ENCODE results near the gene KHDC1. TPM values are rescaled to one million over a fixed set of nuclear protein-coding genes. Genes with fewer than 3 reads are reported as not detected.

The KHDC1 gene
- total and polyA plus RNA-seq, 12 donors: 0.25 to 2.2 (median 0.83) TPM; not detected in 1

- Histone ChIP-seq H3K36me3 (replicated peaks in 1 of 2) (no peaks in the 10 kb centered on the region), H3K27me3 (no peaks in the 10 kb centered on the region), H3K4me3 (no peak overlapping the region), H3K9me3 (replicated peaks in 1 of 3) (no peaks in the 10 kb centered on the region), H3K27ac (no peak overlapping the region), H3K4me1 (replicated peaks in 1 of 2) (no peaks in the 10 kb centered on the region)
- intact Hi-C loops (cut with DNase I): no loop called here
- 81 to 85% (median 82%) methylated on average over 6 of the region's 6 CpGs for WGBS, 4 donors
- DNase-seq: no peak
- no peak for TF ChIP-seq POLR2A (IDR thresholded peaks at IDR 0.05)
- no peak for TF ChIP-seq CTCF (IDR thresholded peaks at IDR 0.05)
Observed at GRCh38 chr6:73233048-73233447, 29.9 kb downstream of the KHDC1 start.

- no peak overlapping the region for H3K4me3 ChIP-seq
- no peaks in the 10 kb centered on the region for H3K4me1 ChIP-seq (replicated peaks in 1 of 2)
- H3K9me3 ChIP-seq (replicated peaks in 1 of 3): no peaks in the 10 kb centered on the region
- no peaks in the 10 kb centered on the region for H3K36me3 ChIP-seq (replicated peaks in 1 of 2)
- WGBS, 4 donors: 30 to 57% (median 38%) methylated on average over 1 of the region's 1 CpG
- TF ChIP-seq POLR2A (IDR thresholded peaks at IDR 0.05): no peak
- no peak for TF ChIP-seq CTCF (IDR thresholded peaks at IDR 0.05)
- intact Hi-C loops (cut with DNase I): no loop called here
- no peak overlapping the region for H3K27ac ChIP-seq
- no peak for DNase-seq
- H3K27me3 ChIP-seq: no peaks in the 10 kb centered on the region
Observed at GRCh38 chr6:73231986-73232391, 31.0 kb downstream of the KHDC1 start.

GRCh38 chr6:73227606-73228255 lies 35.3 kb downstream of the KHDC1 start:
- Histone ChIP-seq H3K4me1 (replicated peaks in 1 of 2) (no peaks in the 10 kb centered on the region), H3K36me3 (replicated peaks in 1 of 2) (no peaks in the 10 kb centered on the region), H3K27me3 (no peaks in the 10 kb centered on the region), H3K27ac (no peak overlapping the region), H3K9me3 (replicated peaks in 1 of 3) (no peaks in the 10 kb centered on the region), H3K4me3 (no peak overlapping the region)
- no peak for DNase-seq
- intact Hi-C loops (cut with DNase I): no loop called here
- WGBS, 4 donors: 73 to 86% (median 77%) methylated on average over 3 of the region's 3 CpGs
- TF ChIP-seq POLR2A (IDR thresholded peaks at IDR 0.05) (no peak), CTCF (IDR thresholded peaks at IDR 0.05) (no peak)

- no peak for TF ChIP-seq POLR2A (IDR thresholded peaks at IDR 0.05)
- no peak for TF ChIP-seq CTCF (IDR thresholded peaks at IDR 0.05)
- Histone ChIP-seq H3K27ac (no peak within 1 kb of the TSS), H3K36me3 (replicated peaks in 1 of 2) (no peaks in the 10 kb centered on the region), H3K4me3 (no peak within 1 kb of the TSS), H3K27me3 (no peaks in the 10 kb centered on the region), H3K4me1 (replicated peaks in 1 of 2) (no peaks in the 10 kb centered on the region), H3K9me3 (replicated peaks in 1 of 3) (no peaks in the 10 kb centered on the region)
- no peak for DNase-seq
- intact Hi-C loops (cut with DNase I): no loop called here
- WGBS, 4 donors: 78 to 91% (median 84%) methylated on average over 4 of the region's 4 CpGs
Observed at GRCh38 chr6:73225396-73225795, 37.6 kb downstream of the KHDC1 start, which contains the start of gene KHDC1L. TSS of gene KHDC1L (minus strand) at chr6:73225496. CDS start at chr6:73225408, 88 bp downstream.

Data from adrenal gland (tissue), 12 donors.